ENCODE results near the gene STIMATE.

- TF ChIP-seq POLR2AphosphoS5 (IDR thresholded peaks at IDR 0.05; ENCODE audit: low read depth) (no peak), CTCF (conservative IDR thresholded peaks at IDR 0.05; ENCODE audit: low read depth in 2 of 2) (no peak), EZH2 (IDR thresholded peaks at IDR 0.05; ENCODE audit: low read depth, unreplicated experiment) (no peak), EZH2phosphoT487 (IDR thresholded peaks at IDR 0.05; ENCODE audit: unreplicated experiment) (no peak), JUNB (IDR thresholded peaks at IDR 0.05; ENCODE audit: unreplicated experiment) (no peak), REST (IDR thresholded peaks at IDR 0.05; ENCODE audit: unreplicated experiment) (no peak), STAT1 (IDR thresholded peaks at IDR 0.05; ENCODE audit: unreplicated experiment) (no peak), ZNF114 (CRISPR knock-in tag; IDR thresholded peaks at IDR 0.05) (no peak)
Measured at GRCh38 chr3:52849656-52850055, 47.7 kb downstream of the STIMATE start.

Data from GM23338 (cell line).